Measurements from ENCODE around the gene PLEKHA7. TPM values are rescaled to one million over a fixed set of nuclear protein-coding genes. Genes with fewer than 3 reads are reported as not detected.
"Not testable (repeated sequence)": the region's sequence is repeated elsewhere in the genome, so short reads cannot be mapped to it uniquely, and the experiment has no call there.

PLEKHA7 gene
- polyA plus RNA-seq, 1 donor (not counting 4 experiments of a cell fraction or from before 2014, with no cell fraction given) = 1.4 TPM

GRCh38 chr11:16920559-16920958, 93.7 kb downstream of the PLEKHA7 start:
- dilution Hi-C loops (cut with MboI; ENCODE audit: extremely low pct_ligation_motif_present, low sequenced_read_pairs) = loop anchor here (25.0 kb wide), 1 partner anchor 108 kb away; no protein-coding TSS in a partner anchor
- FAIRE-seq (no peak), DNase-seq (ENCODE audit: low read depth, low spot score) (no peak)
- H3K27ac ChIP-seq (ENCODE audit: control insufficient read depth, insufficient read depth, low read length) = no peak overlapping the region
- no peaks in the 10 kb centered on the region for H3K9me3 ChIP-seq (ENCODE audit: control insufficient read depth, low read depth, low read length)
- H3K4me1 ChIP-seq (ENCODE audit: control insufficient read depth, extremely low read depth, insufficient read depth, low read length) = peaks cover 35% of the 10 kb centered on the region
- H4K20me1 ChIP-seq (ENCODE audit: control insufficient read depth, extremely low read depth, insufficient read depth, low read length) = no peaks in the 10 kb centered on the region
- H3K9ac ChIP-seq (ENCODE audit: control insufficient read depth, extremely low read depth, insufficient read depth, low read length) = no peak overlapping the region
- no peaks in the 10 kb centered on the region for H3K9me1 ChIP-seq (ENCODE audit: control insufficient read depth, extremely low read depth, insufficient read depth, low read length)
- H2AFZ ChIP-seq (ENCODE audit: control insufficient read depth, low read length) = no peak overlapping the region
- H3K27me3 ChIP-seq (ENCODE audit: control insufficient read depth, extremely low read depth, insufficient read depth, low read length) = peaks cover 8% of the 10 kb centered on the region
- H3K79me2 ChIP-seq (ENCODE audit: control insufficient read depth, insufficient read depth, low read length) = no peaks in the 10 kb centered on the region
- no peaks in the 10 kb centered on the region for H3K36me3 ChIP-seq (ENCODE audit: control insufficient read depth in 2 of 2, extremely low read depth in 1 of 2, insufficient read depth in 2 of 2, low read length in 2 of 2)
- no peak overlapping the region for H3K4me2 ChIP-seq (ENCODE audit: control insufficient read depth, extremely low read depth, insufficient read depth, low read depth, low read length)
- no peak overlapping the region for H3K4me3 ChIP-seq (ENCODE audit: control insufficient read depth in 2 of 3, extremely low read depth in 1 of 3, insufficient read depth in 2 of 3, low read depth in 1 of 3, low read length in 3 of 3)
- TF ChIP-seq EZH2 (IDR thresholded peaks at IDR 0.05; ENCODE audit: low read length) (no peak), CTCF (optimal IDR thresholded peaks at IDR 0.05 in 1 of 3, IDR thresholded peaks at IDR 0.05 in 1 of 3, conservative IDR thresholded peaks at IDR 0.05 in 1 of 3; ENCODE audit: extremely low read depth in 1 of 3, insufficient read depth in 2 of 3, low read length in 3 of 3) (no peak)

- dilution Hi-C loops (cut with MboI; ENCODE audit: extremely low pct_ligation_motif_present, low sequenced_read_pairs) = loop anchor here (25.0 kb wide), 1 partner anchor 106 kb away; no protein-coding TSS in a partner anchor
- not testable (repeated sequence) for H3K36me3 ChIP-seq (ENCODE audit: control insufficient read depth in 2 of 2, extremely low read depth in 1 of 2, insufficient read depth in 2 of 2, low read length in 2 of 2); H3K9me3 ChIP-seq (ENCODE audit: control insufficient read depth, low read depth, low read length); DNase-seq (ENCODE audit: low read depth, low spot score); H3K4me3 ChIP-seq (ENCODE audit: control insufficient read depth in 2 of 3, extremely low read depth in 1 of 3, insufficient read depth in 2 of 3, low read depth in 1 of 3, low read length in 3 of 3); H3K9ac ChIP-seq (ENCODE audit: control insufficient read depth, extremely low read depth, insufficient read depth, low read length); H2AFZ ChIP-seq (ENCODE audit: control insufficient read depth, low read length); H4K20me1 ChIP-seq (ENCODE audit: control insufficient read depth, extremely low read depth, insufficient read depth, low read length); H3K27me3 ChIP-seq (ENCODE audit: control insufficient read depth, extremely low read depth, insufficient read depth, low read length); H3K79me2 ChIP-seq (ENCODE audit: control insufficient read depth, insufficient read depth, low read length); H3K9me1 ChIP-seq (ENCODE audit: control insufficient read depth, extremely low read depth, insufficient read depth, low read length)
- Histone ChIP-seq H3K4me1 (ENCODE audit: control insufficient read depth, extremely low read depth, insufficient read depth, low read length) (peaks cover 19% of the 10 kb centered on the region), H3K4me2 (ENCODE audit: control insufficient read depth, extremely low read depth, insufficient read depth, low read depth, low read length) (peak overlapping the region; percentile 54), H3K27ac (ENCODE audit: control insufficient read depth, insufficient read depth, low read length) (peak overlapping the region; percentile 63)
- FAIRE-seq = peak; percentile 84
Measured at GRCh38 chr11:16918543-16919182, 95.6 kb downstream of the PLEKHA7 start.

GRCh38 chr11:16917941-16918340, 96.3 kb downstream of the PLEKHA7 start:
- Histone ChIP-seq H3K27me3 (ENCODE audit: control insufficient read depth, extremely low read depth, insufficient read depth, low read length) (no peaks in the 10 kb centered on the region), H3K4me1 (ENCODE audit: control insufficient read depth, extremely low read depth, insufficient read depth, low read length) (peaks cover 19% of the 10 kb centered on the region), H3K79me2 (ENCODE audit: control insufficient read depth, insufficient read depth, low read length) (no peaks in the 10 kb centered on the region), H3K4me2 (ENCODE audit: control insufficient read depth, extremely low read depth, insufficient read depth, low read depth, low read length) (peak overlapping the region; percentile 54), H3K36me3 (ENCODE audit: control insufficient read depth in 2 of 2, extremely low read depth in 1 of 2, insufficient read depth in 2 of 2, low read length in 2 of 2) (no peaks in the 10 kb centered on the region), H3K9me1 (ENCODE audit: control insufficient read depth, extremely low read depth, insufficient read depth, low read length) (no peaks in the 10 kb centered on the region), H3K27ac (ENCODE audit: control insufficient read depth, insufficient read depth, low read length) (peak overlapping the region; percentile 63), H3K9me3 (ENCODE audit: control insufficient read depth, low read depth, low read length) (no peaks in the 10 kb centered on the region), H3K9ac (ENCODE audit: control insufficient read depth, extremely low read depth, insufficient read depth, low read length) (no peak overlapping the region), H2AFZ (ENCODE audit: control insufficient read depth, low read length) (no peak overlapping the region), H4K20me1 (ENCODE audit: control insufficient read depth, extremely low read depth, insufficient read depth, low read length) (no peaks in the 10 kb centered on the region), H3K4me3 (ENCODE audit: control insufficient read depth in 2 of 3, extremely low read depth in 1 of 3, insufficient read depth in 2 of 3, low read depth in 1 of 3, low read length in 3 of 3) (no peak overlapping the region)
- DNase-seq (ENCODE audit: low read depth, low spot score) (peak; percentile 58), FAIRE-seq (peak; percentile 75)
- dilution Hi-C loops (cut with MboI; ENCODE audit: extremely low pct_ligation_motif_present, low sequenced_read_pairs) = loop anchor here (25.0 kb wide), 1 partner anchor 106 kb away; no protein-coding TSS in a partner anchor
- TF ChIP-seq EZH2 (IDR thresholded peaks at IDR 0.05; ENCODE audit: low read length) (no peak), CTCF (optimal IDR thresholded peaks at IDR 0.05 in 1 of 3, IDR thresholded peaks at IDR 0.05 in 1 of 3, conservative IDR thresholded peaks at IDR 0.05 in 1 of 3; ENCODE audit: extremely low read depth in 1 of 3, insufficient read depth in 2 of 3, low read length in 3 of 3) (no peak)

Measured in keratinocyte (primary cell).